Subcutaneous abdominal adipose tissue (tissue), 5 donors: ENCODE measurements around the gene SMG6.
A peak's percentile ranks its signal among the peaks of the same experiment; 100 is the strongest.
"Not testable (repeated sequence)": the region's sequence is repeated elsewhere in the genome, so short reads cannot be mapped to it uniquely, and the experiment has no call there.

Experiments
- H3K27ac ChIP-seq: one replicate; pipeline ENCODE4 v1.7.0; 2013; ENCODE audit warnings: low read depth, mild to moderate bottlenecking, inconsistent platforms, low read length, moderate library complexity
- H3K27me3 ChIP-seq, 5 donors: one replicate each; pipeline ENCODE4 v1.7.0; 2013; ENCODE audit warnings: low read length in 5 of 5, inconsistent platforms in 1 of 5; ENCODE audit not compliant: control insufficient read depth in 5 of 5, insufficient read depth in 4 of 5
- H3K36me3 ChIP-seq, 5 donors: one replicate each; pipeline ENCODE4 v1.7.0; 2013; ENCODE audit warnings: low read length in 5 of 5; ENCODE audit not compliant: control insufficient read depth in 5 of 5, insufficient read depth in 5 of 5
- H3K4me1 ChIP-seq, 5 donors: one replicate each; pipeline ENCODE4 v1.7.0; 2013; ENCODE audit warnings: low read length in 5 of 5, mild to moderate bottlenecking in 3 of 5, moderate library complexity in 1 of 5; ENCODE audit not compliant: control insufficient read depth in 5 of 5, insufficient read depth in 5 of 5
- H3K4me3 ChIP-seq, 5 donors: one replicate each; pipeline ENCODE4 v1.7.0; 2013; ENCODE audit warnings: low read length in 5 of 5, low read depth in 1 of 5
- H3K9ac ChIP-seq, 5 donors: one replicate each; pipeline ENCODE4 v1.7.0; 2013; ENCODE audit warnings: low read length in 5 of 5, mild to moderate bottlenecking in 4 of 5, moderate library complexity in 3 of 5
- H3K9me3 ChIP-seq, 5 donors: one replicate each; pipeline ENCODE4 v1.7.0; 2013; ENCODE audit warnings: low read length in 5 of 5; ENCODE audit not compliant: control insufficient read depth in 5 of 5
- donor health status: healthy.
- donor health status: healthy.
- donor health status: healthy.
- donor health status: healthy.
- donor health status: healthy.

Gene SMG6

DNA sequence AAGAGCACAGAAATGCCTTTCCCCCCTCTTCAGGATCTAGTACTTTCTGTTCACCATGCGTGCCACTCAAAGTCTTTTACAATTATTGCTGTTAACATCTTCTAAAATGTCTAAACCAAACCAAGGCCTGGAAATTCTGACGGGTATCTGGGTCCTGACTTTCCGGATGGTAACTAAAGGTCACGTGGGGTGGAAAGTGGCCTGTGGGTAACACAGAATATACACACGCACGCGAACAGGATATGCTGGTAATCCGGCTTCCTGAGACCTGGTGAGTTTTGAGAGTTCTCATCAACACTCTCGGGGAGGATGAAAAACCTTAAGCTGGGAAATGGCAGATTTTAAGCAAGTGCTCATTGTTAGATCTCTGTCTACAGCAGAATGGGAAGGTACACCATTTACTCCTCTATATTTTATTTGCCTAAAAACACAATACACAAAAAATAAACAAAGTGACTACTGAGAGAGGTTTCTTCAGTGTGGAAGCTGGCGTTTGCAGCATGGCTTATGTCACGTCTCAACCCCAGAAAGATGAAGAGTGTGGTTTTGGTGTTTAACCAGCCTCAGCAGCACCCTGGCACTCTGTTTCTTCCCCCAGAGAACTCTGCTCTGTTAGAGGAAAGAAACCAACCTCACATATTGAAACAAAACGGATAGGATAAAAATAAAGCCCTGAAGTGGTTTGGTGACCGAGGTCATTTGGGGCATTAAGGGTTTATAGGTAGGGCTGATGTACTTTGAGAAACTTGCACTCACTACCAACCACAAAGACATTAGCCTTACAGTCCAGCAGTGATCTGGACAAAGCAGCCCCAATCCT is 37.3 kb downstream of the SMG6 start:
- H3K4me3 ChIP-seq: no peak overlapping the region
- no peaks in the 10 kb centered on the region for H3K9me3 ChIP-seq
- peaks cover 3 to 12% (median 5%) of the 10 kb centered on the region in 5 donors for H3K36me3 ChIP-seq
- H3K4me1 ChIP-seq: peaks cover 2 to 39% (median 26%) of the 10 kb centered on the region in 5 donors
- H3K27ac ChIP-seq: no peak overlapping the region
- H3K27me3 ChIP-seq: no peaks in the 10 kb centered on the region
- no peak overlapping the region for H3K9ac ChIP-seq

DNA sequence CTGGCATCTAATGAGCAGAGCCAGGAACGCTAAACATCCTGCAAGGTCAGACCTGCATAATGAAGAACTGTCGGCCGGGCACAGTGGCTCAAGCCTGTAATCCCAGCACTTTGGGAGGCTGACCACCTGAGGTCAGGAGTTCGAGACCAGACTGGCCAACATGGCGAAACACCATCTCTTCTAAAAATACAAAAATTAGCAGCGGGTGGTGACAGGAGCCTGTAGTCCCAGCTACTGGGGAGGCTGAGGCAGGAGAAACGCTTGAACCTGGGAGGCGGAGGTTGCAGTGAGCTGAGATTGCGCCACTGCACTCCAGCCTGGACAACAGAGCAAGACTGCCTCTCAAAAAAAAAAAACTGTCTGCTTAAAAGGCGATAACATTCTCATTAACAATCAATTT is 38.4 kb downstream of the SMG6 start:
- peaks cover 2 to 32% (median 24%) of the 10 kb centered on the region in 5 donors for H3K4me1 ChIP-seq
- H3K4me3 ChIP-seq, H3K27me3 ChIP-seq, H3K9ac ChIP-seq, H3K36me3 ChIP-seq, H3K27ac ChIP-seq, H3K9me3 ChIP-seq: not testable (repeated sequence)

DNA sequence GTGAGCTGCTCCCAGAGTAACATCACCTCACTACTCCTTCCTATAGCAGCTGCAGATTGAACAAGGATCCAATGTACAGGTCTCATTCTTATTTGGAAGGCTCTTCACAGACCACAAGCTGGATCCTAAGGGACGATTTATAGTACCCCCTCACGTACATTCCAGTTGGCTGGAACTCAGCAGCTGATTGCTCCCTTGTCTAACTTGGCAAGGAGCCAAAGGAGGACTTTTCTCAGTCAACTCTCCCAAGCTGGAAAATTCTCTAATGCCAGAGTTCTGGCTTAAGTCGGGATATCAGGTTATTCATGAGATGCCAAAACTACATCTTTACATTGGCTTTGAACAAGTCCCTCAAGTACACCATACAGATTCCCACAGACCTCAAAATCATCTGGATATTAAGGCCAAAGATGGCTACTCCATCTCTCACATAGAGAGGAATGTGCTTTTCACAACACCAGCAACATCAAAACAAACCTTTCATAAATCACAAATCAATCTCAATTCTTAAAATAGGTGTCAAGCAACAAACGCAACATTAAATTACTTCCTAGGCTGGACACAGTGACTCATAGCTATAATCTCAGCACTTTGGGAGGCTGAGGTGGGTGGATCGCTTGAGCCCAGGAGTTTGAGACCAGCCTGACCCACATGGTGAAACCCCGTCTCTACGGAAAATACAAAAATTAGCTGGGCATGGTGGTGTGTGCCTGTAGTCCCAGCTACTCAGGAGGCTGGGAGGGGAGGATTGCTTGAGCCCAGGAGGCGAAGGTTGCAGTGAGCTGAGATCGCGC is 39.3 kb downstream of the SMG6 start:
- peak overlapping the region; percentile 63 for H3K27ac ChIP-seq
- peaks cover 2 to 33% (median 28%) of the 10 kb centered on the region in 5 donors for H3K4me1 ChIP-seq
- H3K36me3 ChIP-seq: peaks cover 0 to 7% (median 3%) of the 10 kb centered on the region in 5 donors
- H3K9ac ChIP-seq: peak overlapping the region in 1 of 5 donors; percentile 24
- H3K9me3 ChIP-seq: no peaks in the 10 kb centered on the region
- H3K27me3 ChIP-seq: no peaks in the 10 kb centered on the region
- no peak overlapping the region for H3K4me3 ChIP-seq

DNA sequence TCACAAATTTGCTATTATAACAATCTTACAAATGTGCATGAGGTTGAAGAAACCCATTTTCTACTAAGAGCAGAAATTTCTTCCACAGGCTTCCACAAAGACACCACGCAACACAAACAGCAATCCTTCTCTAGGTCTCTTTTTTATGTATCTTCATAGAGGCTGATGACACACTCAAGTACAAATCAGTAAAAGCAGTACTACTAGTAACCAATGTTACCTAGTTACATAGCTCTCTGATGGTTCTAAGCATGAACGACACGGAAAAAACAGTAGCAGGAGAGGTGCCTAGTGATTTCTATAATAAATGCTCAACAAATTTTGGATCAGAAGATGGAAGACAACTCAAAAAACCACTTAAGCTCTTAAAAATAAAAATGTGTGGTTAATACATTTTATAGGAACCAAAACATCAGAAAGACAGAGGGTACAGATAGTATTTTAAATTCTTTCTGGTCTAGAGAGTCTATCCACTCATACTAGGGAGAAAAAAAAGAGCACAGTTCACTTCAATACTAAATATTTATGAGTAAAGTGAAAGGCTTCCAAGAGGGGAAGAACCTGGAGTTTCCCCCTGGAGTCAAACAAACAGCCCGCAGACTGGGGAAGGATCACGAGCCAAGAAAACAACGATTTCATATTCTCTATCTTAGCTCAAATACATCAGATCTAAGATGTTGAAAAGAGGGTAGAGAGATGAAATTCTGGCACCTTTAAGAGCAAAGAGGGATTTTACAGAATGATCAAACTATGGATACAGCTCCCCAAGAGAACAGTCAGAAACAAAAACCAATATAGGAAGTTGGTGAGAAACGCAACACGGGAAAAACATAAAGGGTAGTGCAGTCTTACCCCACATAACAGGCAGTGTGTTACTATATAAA is 40.2 kb downstream of the SMG6 start:
- Histone ChIP-seq H3K9ac (peak overlapping the region in 1 of 5 donors; percentile 24), H3K27ac (peak overlapping the region; percentile 63), H3K9me3 (no peaks in the 10 kb centered on the region), H3K36me3 (peaks cover 0 to 7% (median 3%) of the 10 kb centered on the region in 5 donors), H3K4me1 (peaks cover 2 to 41% (median 33%) of the 10 kb centered on the region in 5 donors), H3K27me3 (no peaks in the 10 kb centered on the region), H3K4me3 (no peak overlapping the region)

DNA sequence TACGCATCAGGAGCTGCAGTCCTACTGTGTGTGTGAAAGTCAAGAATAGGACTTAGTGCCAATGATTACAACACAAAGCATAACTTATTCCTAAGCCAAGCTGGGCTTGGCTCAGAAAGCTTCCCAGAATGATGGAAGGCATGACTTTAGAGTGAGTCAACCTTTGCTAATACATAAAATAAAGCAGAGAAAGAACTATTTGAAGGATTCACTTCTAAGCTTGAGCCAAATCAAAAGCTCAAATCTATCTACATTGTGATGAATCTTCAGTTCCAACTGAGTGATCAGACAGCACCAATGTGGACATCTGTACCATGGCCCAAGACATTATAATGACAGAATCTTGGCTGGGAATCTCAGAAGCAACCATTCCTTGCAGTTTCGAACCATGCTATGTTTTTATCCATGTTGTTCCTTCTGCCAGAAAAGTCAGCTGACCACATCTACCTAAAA is 41.4 kb downstream of the SMG6 start:
- peak overlapping the region; percentile 63 for H3K27ac ChIP-seq
- H3K4me1 ChIP-seq: peaks cover 2 to 46% (median 37%) of the 10 kb centered on the region in 5 donors
- H3K36me3 ChIP-seq: peaks cover 0 to 7% (median 3%) of the 10 kb centered on the region in 5 donors
- no peaks in the 10 kb centered on the region for H3K9me3 ChIP-seq
- H3K4me3 ChIP-seq: no peak overlapping the region
- no peaks in the 10 kb centered on the region for H3K27me3 ChIP-seq
- H3K9ac ChIP-seq: no peak overlapping the region

DNA sequence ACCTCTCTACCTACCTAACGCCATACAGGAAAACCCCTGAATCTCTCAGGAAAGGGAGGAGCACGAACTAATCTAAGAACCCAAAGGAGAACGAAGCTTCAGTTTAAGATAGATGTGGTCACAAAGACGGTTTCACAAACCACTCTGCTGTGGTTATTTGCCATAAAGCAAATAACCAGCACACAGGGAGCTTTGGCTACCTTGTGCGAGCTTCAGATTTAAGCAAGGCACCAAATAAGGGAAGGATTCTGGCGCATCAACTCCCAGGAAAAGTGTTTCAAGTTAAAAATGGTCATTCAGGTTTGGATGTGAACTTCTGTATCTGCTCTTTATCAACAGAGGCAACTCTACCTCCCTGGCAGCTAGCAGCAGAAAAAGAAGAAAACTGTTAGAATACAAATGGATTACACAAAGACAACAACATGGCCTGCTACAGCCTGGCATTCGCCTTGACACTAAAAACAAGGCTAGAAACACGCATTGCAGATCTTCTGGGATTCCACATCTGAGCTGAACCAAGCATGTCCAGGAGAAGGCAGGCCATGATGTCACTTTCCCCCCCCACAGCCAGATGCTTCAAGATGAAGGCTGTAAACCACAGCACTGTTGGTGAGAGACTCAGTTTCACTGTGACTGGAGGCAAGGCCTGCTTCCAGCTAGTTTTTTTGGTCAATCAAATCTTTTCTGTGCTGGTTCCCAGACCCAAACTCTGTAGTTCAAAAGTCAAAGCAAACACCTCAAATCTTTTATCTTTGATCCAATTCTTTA is 43.6 kb downstream of the SMG6 start:
- Histone ChIP-seq H3K4me1 (peaks cover 2 to 46% (median 37%) of the 10 kb centered on the region in 5 donors), H3K27me3 (no peaks in the 10 kb centered on the region), H3K4me3 (no peak overlapping the region), H3K9me3 (no peaks in the 10 kb centered on the region), H3K9ac (no peak overlapping the region), H3K36me3 (peaks cover 0 to under 1% (median 0%) of the 10 kb centered on the region in 5 donors), H3K27ac (peak overlapping the region; percentile 26)

DNA sequence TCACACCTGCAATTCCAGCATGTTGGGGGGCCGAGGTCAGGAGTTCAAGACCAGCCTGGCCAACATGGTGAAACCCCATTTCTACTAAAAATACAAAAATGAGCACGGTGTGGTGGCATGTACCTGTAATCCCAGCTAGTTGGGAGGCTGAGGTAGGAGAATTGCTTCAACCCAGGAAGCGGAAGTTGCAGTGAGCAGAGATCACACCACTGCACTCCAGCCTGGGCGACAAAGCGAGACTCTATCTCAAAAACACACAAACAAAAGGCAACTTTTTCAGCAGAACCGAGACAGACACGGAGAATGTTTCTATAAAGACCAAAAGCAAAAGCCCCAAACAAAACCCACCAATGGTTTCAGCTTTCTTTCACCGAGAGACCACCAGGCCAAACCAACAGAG is 44.8 kb downstream of the SMG6 start:
- peaks cover 2 to 37% (median 28%) of the 10 kb centered on the region in 5 donors for H3K4me1 ChIP-seq
- not testable (repeated sequence) for H3K4me3 ChIP-seq, H3K36me3 ChIP-seq, H3K27ac ChIP-seq, H3K27me3 ChIP-seq, H3K9me3 ChIP-seq, H3K9ac ChIP-seq

DNA sequence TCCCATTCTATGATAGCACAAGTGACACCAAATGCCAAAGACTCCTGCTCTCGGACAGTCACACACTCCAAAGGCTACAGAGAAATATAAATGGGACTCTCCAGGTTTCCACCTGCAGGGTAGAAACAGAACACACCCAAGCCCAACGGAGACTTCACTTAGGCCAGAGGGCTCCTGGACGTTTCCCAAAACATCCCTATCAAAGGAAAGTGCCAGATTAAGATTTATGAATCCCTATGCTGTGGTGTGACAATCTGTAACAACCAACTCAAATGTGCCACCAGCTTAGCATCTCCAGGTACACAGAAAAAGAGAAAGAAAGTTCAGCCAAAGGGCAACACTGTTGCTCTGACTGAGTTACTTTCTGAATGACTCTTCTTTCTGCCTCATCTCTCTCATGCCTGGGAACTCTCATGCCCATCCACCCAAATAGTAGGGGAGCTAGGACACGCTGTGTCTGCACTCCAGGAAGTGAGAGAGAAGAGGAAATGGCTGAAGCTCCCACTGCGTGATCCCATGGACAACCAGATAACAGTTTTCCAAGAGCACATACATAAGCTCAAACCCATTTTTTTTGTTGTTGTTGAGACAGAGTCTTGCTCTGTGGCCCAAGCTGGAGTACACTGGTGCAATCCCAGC is 49.7 kb downstream of the SMG6 start:
- H3K36me3 ChIP-seq: peaks cover 0 to 22% (median 13%) of the 10 kb centered on the region in 5 donors
- no peak overlapping the region for H3K9ac ChIP-seq
- H3K9me3 ChIP-seq: no peaks in the 10 kb centered on the region
- no peak overlapping the region for H3K4me3 ChIP-seq
- H3K27ac ChIP-seq: no peak overlapping the region
- no peaks in the 10 kb centered on the region for H3K27me3 ChIP-seq
- peaks cover 0 to 9% (median 8%) of the 10 kb centered on the region in 5 donors for H3K4me1 ChIP-seq

DNA sequence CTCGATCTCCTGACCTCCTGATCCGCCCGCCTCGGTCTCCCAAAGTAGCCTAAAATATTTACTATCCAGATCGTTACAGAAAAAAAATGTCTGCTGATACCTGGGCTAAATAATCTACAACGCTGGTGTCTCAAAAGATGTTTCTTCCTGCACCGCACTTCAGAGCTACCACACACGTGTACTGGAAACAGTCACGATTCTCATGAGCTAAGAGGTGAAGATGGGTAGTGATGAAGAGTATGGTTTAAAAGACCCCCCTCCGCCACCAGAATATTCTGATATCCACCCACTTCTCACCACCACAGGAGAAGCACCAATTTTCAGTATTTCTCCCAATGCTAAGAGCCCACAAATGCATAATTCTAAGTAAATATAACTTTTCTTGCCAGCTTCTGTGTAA is 50.2 kb downstream of the SMG6 start:
- Histone ChIP-seq H3K27ac (no peak overlapping the region), H3K9ac (no peak overlapping the region), H3K4me3 (no peak overlapping the region), H3K36me3 (peaks cover 0 to 22% (median 13%) of the 10 kb centered on the region in 5 donors), H3K4me1 (peaks cover 0 to 4% (median 3%) of the 10 kb centered on the region in 5 donors), H3K27me3 (no peaks in the 10 kb centered on the region), H3K9me3 (no peaks in the 10 kb centered on the region)
